Measurements from ENCODE around the gene GRIN3A. TPM values are rescaled to one million over a fixed set of nuclear protein-coding genes. Genes with fewer than 3 reads are reported as not detected.

The GRIN3A gene
- total RNA-seq, 1 experiment from 2014 or later = not detected

- intact Hi-C loops (cut with micrococcal nuclease; ENCODE audit: unreplicated experiment) = no loop called here
Observed at GRCh38 chr9:101536938-101537337, 201.5 kb downstream of the GRIN3A start.

GRCh38 chr9:101536351-101536750 lies 202.1 kb downstream of the GRIN3A start:
- Histone ChIP-seq H3K4me3 (ENCODE audit: low read depth, low read length) (no peak overlapping the region), H3K9me3 (no peaks in the 10 kb centered on the region), H3K4me1 (no peaks in the 10 kb centered on the region), H3K36me3 (ENCODE audit: control insufficient read depth, insufficient read depth, low read length) (no peaks in the 10 kb centered on the region), H3K27me3 (replicated peaks; ENCODE audit: control insufficient read depth, insufficient read depth, low read length) (no peaks in the 10 kb centered on the region)
- BruUV-seq (replicated peaks) = no TSS peak
- no peaks in the 10 kb centered on the region for H3K4me1 Mint-ChIP-seq (ENCODE audit: low read depth, unreplicated experiment)
- H3K27me3 Mint-ChIP-seq (ENCODE audit: insufficient read depth, unreplicated experiment) = no peaks in the 10 kb centered on the region
- CTCF ChIA-PET = no interaction called here
- H3K4me3 Mint-ChIP-seq (ENCODE audit: unreplicated experiment) = no peak overlapping the region
- no peaks in the 10 kb centered on the region for H3K9me3 Mint-ChIP-seq (ENCODE audit: unreplicated experiment)
- peaks cover 9% of the 10 kb centered on the region for H3K36me3 Mint-ChIP-seq (ENCODE audit: insufficient read depth, unreplicated experiment)
- intact Hi-C loops (cut with micrococcal nuclease; ENCODE audit: unreplicated experiment) = no loop called here
- no peak overlapping the region for H3K27ac Mint-ChIP-seq (ENCODE audit: unreplicated experiment)
- POLR2A ChIA-PET = no interaction called here
- DNase-seq = no peak
- no peak for TF ChIP-seq CTCF (IDR thresholded peaks at IDR 0.05; ENCODE audit: insufficient read depth in 1 of 2, low read depth in 1 of 2, low read length in 1 of 2, severe bottlenecking in 1 of 2, unreplicated experiment in 1 of 2)

More at GRCh38 chr9:101536938-101537337, 201.5 kb downstream of the GRIN3A start:
- Histone ChIP-seq H3K4me3 (ENCODE audit: low read depth, low read length) (no peak overlapping the region), H3K27me3 (replicated peaks; ENCODE audit: control insufficient read depth, insufficient read depth, low read length) (no peaks in the 10 kb centered on the region), H3K9me3 (no peaks in the 10 kb centered on the region), H3K36me3 (ENCODE audit: control insufficient read depth, insufficient read depth, low read length) (no peaks in the 10 kb centered on the region), H3K4me1 (no peaks in the 10 kb centered on the region)
- no peak overlapping the region for H3K27ac Mint-ChIP-seq (ENCODE audit: unreplicated experiment)
- TF ChIP-seq CTCF (IDR thresholded peaks at IDR 0.05; ENCODE audit: insufficient read depth in 1 of 2, low read depth in 1 of 2, low read length in 1 of 2, severe bottlenecking in 1 of 2, unreplicated experiment in 1 of 2) = no peak
- no peaks in the 10 kb centered on the region for H3K27me3 Mint-ChIP-seq (ENCODE audit: insufficient read depth, unreplicated experiment)
- BruUV-seq (replicated peaks) = no TSS peak
- ChIA-PET CTCF (no interaction called here), POLR2A (no interaction called here)
- DNase-seq = peak in 1 of 2 experiments; percentile 41
- H3K9me3 Mint-ChIP-seq (ENCODE audit: unreplicated experiment) = no peaks in the 10 kb centered on the region
- no peak overlapping the region for H3K4me3 Mint-ChIP-seq (ENCODE audit: unreplicated experiment)
- no peaks in the 10 kb centered on the region for H3K4me1 Mint-ChIP-seq (ENCODE audit: low read depth, unreplicated experiment)
- peaks cover 9% of the 10 kb centered on the region for H3K36me3 Mint-ChIP-seq (ENCODE audit: insufficient read depth, unreplicated experiment)

GRCh38 chr9:101533334-101534204 lies 204.9 kb downstream of the GRIN3A start, which contains the start of gene RNF20:
TSS of gene RNF20 (plus strand) at chr9:101533853. CDS start at chr9:101535424, 1,571 bp downstream.
- Histone ChIP-seq H3K4me1 (no peaks in the 10 kb centered on the region), H3K36me3 (ENCODE audit: control insufficient read depth, insufficient read depth, low read length) (no peaks in the 10 kb centered on the region), H3K27me3 (replicated peaks; ENCODE audit: control insufficient read depth, insufficient read depth, low read length) (no peaks in the 10 kb centered on the region), H3K9me3 (no peaks in the 10 kb centered on the region), H3K4me3 (ENCODE audit: low read depth, low read length) (peak within 1 kb of the TSS; percentile 56)
- peak; percentile 98 to 99 for DNase-seq
- intact Hi-C loops (cut with micrococcal nuclease; ENCODE audit: unreplicated experiment) = loop anchor here (1.0 to 5.0 kb wide), 3 partner anchors 46 to 931 kb away; partner anchors contain the start of genes MRPL50 and ZNF189
- TF ChIP-seq CTCF (IDR thresholded peaks at IDR 0.05; ENCODE audit: insufficient read depth in 1 of 2, low read depth in 1 of 2, low read length in 1 of 2, severe bottlenecking in 1 of 2, unreplicated experiment in 1 of 2) = no peak
- Mint-ChIP-seq H3K9me3 (ENCODE audit: unreplicated experiment) (no peaks in the 10 kb centered on the region), H3K36me3 (ENCODE audit: insufficient read depth, unreplicated experiment) (peaks cover 9% of the 10 kb centered on the region), H3K27me3 (ENCODE audit: insufficient read depth, unreplicated experiment) (no peaks in the 10 kb centered on the region), H3K4me3 (ENCODE audit: unreplicated experiment) (peak within 1 kb of the TSS; percentile 90), H3K4me1 (ENCODE audit: low read depth, unreplicated experiment) (no peaks in the 10 kb centered on the region), H3K27ac (ENCODE audit: unreplicated experiment) (peak within 1 kb of the TSS; percentile 97)
- no TSS peak for BruUV-seq (replicated peaks)
- CTCF ChIA-PET = interaction anchor here (1.3 to 2.5 kb wide), 6 partner anchors 34 to 415 kb away, joined by 3 to 24 read pairs (median 4); a partner anchor contains a TSS
- POLR2A ChIA-PET = interaction anchor here (1.2 kb wide), 1 partner anchor 135 kb away, joined by 6 read pairs; the partner anchor contains the start of genes MRPL50 and ZNF189

Data from Caco-2 (cell line).